Neuronal stem cell (in vitro differentiated cells): ENCODE measurements around the gene PAPSS2.
"Not testable (repeated sequence)": the region's sequence is repeated elsewhere in the genome, so short reads cannot be mapped to it uniquely, and the experiment has no call there.

ENCODE experiments used
- DNase-seq: peaks from one replicate; pipeline ENCODE4 v3.0.0-alpha.2; 2013; ENCODE audit warnings: low spot score
- H2AFZ ChIP-seq: one replicate; pipeline ENCODE4 v1.6.1; 2013; ENCODE audit warnings: mild to moderate bottlenecking, low read length, inconsistent platforms
- H2AK5ac ChIP-seq: 2 replicates; pipeline ENCODE4 v1.6.1; 2013; ENCODE audit warnings: low read depth, mild to moderate bottlenecking, inconsistent platforms, low read length, moderate library complexity, mixed read lengths
- H2BK120ac ChIP-seq: 2 replicates; pipeline ENCODE4 v1.6.1; 2013; ENCODE audit warnings: low read depth, mild to moderate bottlenecking, inconsistent platforms, low read length, moderate library complexity, mixed read lengths
- H2BK12ac ChIP-seq: one replicate; pipeline ENCODE4 v1.6.1; 2013; ENCODE audit warnings: low read length, inconsistent platforms
- H2BK15ac ChIP-seq: 2 replicates; pipeline ENCODE4 v1.6.1; 2013; ENCODE audit warnings: mild to moderate bottlenecking, low read length, inconsistent platforms, mixed read lengths
- H2BK5ac ChIP-seq: one replicate; pipeline ENCODE4 v1.6.1; 2013; ENCODE audit warnings: inconsistent platforms, mild to moderate bottlenecking, low read length, moderate library complexity
- H3K14ac ChIP-seq: one replicate; pipeline ENCODE4 v1.6.1; 2013; ENCODE audit warnings: low read length, inconsistent platforms
- H3K18ac ChIP-seq: 2 replicates; pipeline ENCODE4 v1.6.1; 2013; ENCODE audit warnings: low read length, inconsistent platforms
- H3K23ac ChIP-seq: 2 replicates; pipeline ENCODE4 v1.6.1; 2013; ENCODE audit warnings: low read depth, mild to moderate bottlenecking, mixed read lengths, low read length, inconsistent platforms; ENCODE audit not compliant: poor library complexity
- H3K27ac ChIP-seq: replicated peaks from 3 replicates; pipeline ENCODE4 v1.5.1; 2013; ENCODE audit warnings: low read length, inconsistent platforms
- H3K27me3 ChIP-seq, 3 experiments: 2 replicates each; pipeline ENCODE4 v1.6.1; 2013; ENCODE audit warnings: low read length in 3 of 3, mild to moderate bottlenecking in 2 of 3, inconsistent platforms in 1 of 3, low read depth in 1 of 3, mixed read lengths in 1 of 3, moderate library complexity in 1 of 3; ENCODE audit not compliant: control insufficient read depth in 3 of 3, insufficient read depth in 3 of 3
- H3K36me3 ChIP-seq, 2 donors: replicated peaks in 1 of 2; 2 replicates each; pipeline ENCODE4 v1.6.1; 2013; ENCODE audit warnings: low read length in 2 of 2; ENCODE audit not compliant: control insufficient read depth in 2 of 2, insufficient read depth in 2 of 2
- H3K4ac ChIP-seq: 2 replicates; pipeline ENCODE4 v1.6.1; 2013; ENCODE audit warnings: inconsistent platforms, mild to moderate bottlenecking, low read length, moderate library complexity
- H3K4me1 ChIP-seq, 2 donors: 1 replicate in 1 of 2; 2 replicates in 1 of 2; pipeline ENCODE4 v1.6.1; 2013; ENCODE audit warnings: low read length in 2 of 2, low read depth in 1 of 2; ENCODE audit not compliant: control insufficient read depth in 2 of 2, insufficient read depth in 1 of 2
- H3K4me2 ChIP-seq: one replicate; pipeline ENCODE4 v1.6.1; 2013; ENCODE audit warnings: mild to moderate bottlenecking, low read length, inconsistent platforms; ENCODE audit not compliant: insufficient read depth, poor library complexity, severe bottlenecking
- H3K4me3 ChIP-seq, 2 donors: 2 replicates each; pipeline ENCODE4 v1.5.1; 2013; ENCODE audit warnings: low read length in 2 of 2, mild to moderate bottlenecking in 2 of 2, inconsistent platforms in 1 of 2, moderate library complexity in 1 of 2
- H3K79me1 ChIP-seq: one replicate; pipeline ENCODE4 v1.6.1; 2013; ENCODE audit warnings: low read depth, mild to moderate bottlenecking, inconsistent platforms, low read length, moderate library complexity
- H3K9ac ChIP-seq: one replicate; pipeline ENCODE4 v1.6.1; 2013; ENCODE audit warnings: mild to moderate bottlenecking, low read depth, low read length, inconsistent platforms; ENCODE audit not compliant: poor library complexity
- H3K9me3 ChIP-seq, 2 donors: replicated peaks in 1 of 2; 2 replicates each; pipeline versions ENCODE3 to v1.6.1; 2013; ENCODE audit warnings: low read length in 2 of 2, mild to moderate bottlenecking in 2 of 2, inconsistent platforms in 1 of 2, low read depth in 1 of 2, mixed read lengths in 1 of 2, moderate library complexity in 1 of 2; ENCODE audit not compliant: control insufficient read depth in 2 of 2, insufficient read depth in 1 of 2
- H4K8ac ChIP-seq: one replicate; pipeline ENCODE4 v1.6.1; 2013; ENCODE audit warnings: low read depth, mild to moderate bottlenecking, inconsistent platforms, low read length, moderate library complexity
- H4K91ac ChIP-seq: one replicate; pipeline ENCODE4 v1.6.1; 2013; ENCODE audit warnings: low read length, low read depth, mild to moderate bottlenecking, inconsistent platforms; ENCODE audit not compliant: poor library complexity
- WGBS, 2 donors: extraction: QIAGEN DNeasy Blood & Tissue Kit; methylation state at CpG; one replicate each; pipeline ENCODE4 v1.1.7; 2013; ENCODE audit warnings: missing lambda C conversion rate in 2 of 2, mixed read lengths in 1 of 2; ENCODE audit not compliant: insufficient read length in 2 of 2, insufficient replicate concordance in 1 of 2; ENCODE audit errors: extremely low coverage in 2 of 2; 5-methylcytosine and 5-hydroxymethylcytosine counted together

Gene PAPSS2

DNA sequence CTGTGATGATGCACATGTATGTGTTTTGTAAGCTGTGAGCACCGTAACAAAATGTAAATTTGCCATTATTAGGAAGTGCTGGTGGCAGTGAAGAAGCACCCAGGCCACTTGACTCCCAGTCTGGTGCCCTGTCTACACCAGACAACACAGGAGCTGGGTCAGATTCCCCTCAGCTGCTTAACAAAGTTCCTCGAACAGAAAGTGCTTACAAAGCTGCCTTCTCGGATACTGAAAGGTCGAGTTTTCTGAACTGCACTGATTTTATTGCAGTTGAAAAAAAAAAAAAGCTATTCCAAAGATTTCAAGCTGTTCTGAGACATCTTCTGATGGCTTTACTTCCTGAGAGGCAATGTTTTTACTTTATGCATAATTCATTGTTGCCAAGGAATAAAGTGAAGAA is 87.2 kb downstream of the PAPSS2 start:
- Histone ChIP-seq H2BK12ac (no peak overlapping the region), H2AFZ (no peak overlapping the region), H4K8ac (no peak overlapping the region), H3K27me3 (no peaks in the 10 kb centered on the region), H3K9me3 (no peaks in the 10 kb centered on the region), H2BK15ac (no peak overlapping the region), H3K14ac (no peak overlapping the region), H3K4ac (no peak overlapping the region), H3K36me3 (peaks cover 0 to 4% of the 10 kb centered on the region in 2 donors), H2BK5ac (no peak overlapping the region), H4K91ac (no peak overlapping the region), H2AK5ac (no peak overlapping the region), H3K79me1 (no peaks in the 10 kb centered on the region), H3K23ac (no peak overlapping the region), H2BK120ac (no peak overlapping the region), H3K4me1 (peaks cover 2 to 5% of the 10 kb centered on the region in 2 donors), H3K4me3 (no peak overlapping the region), H3K27ac (no peak overlapping the region), H3K18ac (no peak overlapping the region), H3K4me2 (no peak overlapping the region), H3K9ac (no peak overlapping the region)
- WGBS, 2 donors: no CpG with 5 or more reads among the region's 4 CpGs
- no peak for DNase-seq

DNA sequence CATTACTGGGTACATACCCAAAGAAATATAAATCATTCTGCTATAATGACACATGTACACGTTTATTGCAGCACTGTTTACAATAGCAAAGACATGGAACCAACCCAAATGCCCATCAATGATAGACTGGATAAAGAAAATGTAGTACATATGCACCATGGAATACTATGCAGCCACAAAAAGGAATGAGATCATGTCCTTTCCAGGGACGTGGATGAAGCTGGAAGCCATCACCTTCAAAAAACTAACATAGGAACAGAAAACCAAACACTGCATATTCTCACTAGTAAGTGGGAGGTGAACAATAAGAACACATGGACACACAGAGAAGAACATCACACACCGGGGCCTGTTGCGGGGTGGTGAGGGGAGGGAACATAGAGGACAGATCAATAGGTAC is 88.6 kb downstream of the PAPSS2 start:
- peaks cover 0 to 18% of the 10 kb centered on the region in 2 donors for H3K36me3 ChIP-seq
- not testable (repeated sequence) for H2BK120ac ChIP-seq, H3K4me1 ChIP-seq, H3K79me1 ChIP-seq, H2BK15ac ChIP-seq, H2AFZ ChIP-seq, H3K27ac ChIP-seq, H3K14ac ChIP-seq, H3K23ac ChIP-seq, H3K4me3 ChIP-seq, H2BK5ac ChIP-seq, H4K91ac ChIP-seq, H3K9me3 ChIP-seq, H3K9ac ChIP-seq, H3K18ac ChIP-seq, H3K4me2 ChIP-seq, H4K8ac ChIP-seq, H2BK12ac ChIP-seq, H3K27me3 ChIP-seq, H3K4ac ChIP-seq, DNase-seq, H2AK5ac ChIP-seq
- no CpG with 5 or more reads among the region's 4 CpGs for WGBS, 2 donors

DNA sequence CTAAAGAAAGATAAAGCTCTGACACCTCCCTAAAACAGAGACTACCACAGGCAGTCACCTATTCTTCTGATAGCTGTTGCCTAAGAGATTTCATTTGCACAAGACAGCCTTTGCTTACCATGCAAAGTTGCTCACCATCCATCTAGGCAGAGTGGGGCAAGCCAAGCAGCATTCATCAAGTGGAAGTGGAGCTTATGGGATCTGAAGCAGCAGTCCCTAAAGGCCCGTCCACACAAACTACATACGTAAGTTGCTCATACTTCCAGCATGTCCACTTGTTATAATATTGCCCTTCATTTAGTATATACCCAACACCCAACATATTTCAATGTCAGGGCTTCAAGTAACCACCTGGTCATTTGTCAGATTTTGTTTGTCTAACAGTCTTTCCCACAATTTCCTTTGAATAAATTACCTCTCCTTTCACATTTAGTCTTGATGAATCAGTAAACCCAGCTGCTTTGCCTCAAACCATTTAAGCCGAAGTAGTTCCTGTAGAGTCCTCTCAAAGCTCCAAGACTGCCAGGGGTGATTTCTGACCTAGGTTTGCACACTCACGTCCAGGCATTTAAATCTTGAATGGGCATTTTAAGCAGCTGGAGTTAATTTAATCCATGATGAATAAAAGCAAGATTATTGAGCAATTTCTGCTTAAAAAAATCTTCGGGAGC is 90.5 kb downstream of the PAPSS2 start:
- Histone ChIP-seq H3K27ac (no peak overlapping the region), H3K4me3 (no peak overlapping the region), H3K14ac (no peak overlapping the region), H3K79me1 (no peaks in the 10 kb centered on the region), H3K36me3 (peaks cover 1 to 37% of the 10 kb centered on the region in 2 donors), H3K23ac (no peak overlapping the region), H3K4me1 (peaks cover 2 to 5% of the 10 kb centered on the region in 2 donors), H4K8ac (no peak overlapping the region), H2BK120ac (no peak overlapping the region), H4K91ac (no peak overlapping the region), H2AFZ (no peak overlapping the region), H3K27me3 (no peaks in the 10 kb centered on the region), H3K9me3 (no peaks in the 10 kb centered on the region), H2BK5ac (no peak overlapping the region), H2AK5ac (no peak overlapping the region), H3K4me2 (no peak overlapping the region), H3K4ac (no peak overlapping the region), H3K9ac (no peak overlapping the region), H3K18ac (no peak overlapping the region), H2BK15ac (no peak overlapping the region), H2BK12ac (no peak overlapping the region)
- no CpG with 5 or more reads among the region's 5 CpGs for WGBS, 2 donors
- no peak for DNase-seq

DNA sequence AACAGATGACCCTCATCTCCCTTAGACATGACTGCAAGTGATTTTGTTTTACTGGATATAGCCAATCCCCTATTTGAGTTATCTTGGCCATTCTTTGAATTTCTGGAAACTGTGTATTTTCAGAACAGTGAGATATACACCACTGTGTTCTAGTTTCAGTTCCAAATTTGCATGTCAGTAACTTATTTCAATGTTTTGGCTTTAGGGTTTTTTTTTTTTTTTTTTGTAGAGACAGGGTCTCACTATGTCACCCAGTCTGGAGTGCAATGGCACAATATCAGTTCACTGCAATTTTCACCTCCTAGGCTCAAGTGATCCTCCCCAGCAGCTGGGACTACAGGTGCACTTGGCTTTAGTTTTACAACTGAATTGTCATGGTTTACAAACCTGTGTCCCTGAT is 91.1 kb downstream of the PAPSS2 start:
- Histone ChIP-seq H2BK15ac (no peak overlapping the region), H3K23ac (no peak overlapping the region), H3K9ac (no peak overlapping the region), H3K9me3 (no peaks in the 10 kb centered on the region), H4K8ac (no peak overlapping the region), H3K4me2 (no peak overlapping the region), H3K4me3 (no peak overlapping the region), H2AFZ (no peak overlapping the region), H2BK5ac (no peak overlapping the region), H3K4ac (no peak overlapping the region), H2BK120ac (no peak overlapping the region), H3K36me3 (peaks cover 1 to 43% of the 10 kb centered on the region in 2 donors), H3K18ac (no peak overlapping the region), H4K91ac (no peak overlapping the region), H3K79me1 (no peaks in the 10 kb centered on the region), H2BK12ac (no peak overlapping the region), H2AK5ac (no peak overlapping the region), H3K4me1 (peaks cover 2 to 5% of the 10 kb centered on the region in 2 donors), H3K27me3 (no peaks in the 10 kb centered on the region), H3K14ac (no peak overlapping the region), H3K27ac (no peak overlapping the region)
- DNase-seq: no peak
